ENCODE measurements around the gene CLPSL1. TPM values are rescaled to one million over a fixed set of nuclear protein-coding genes. Genes with fewer than 3 reads are reported as not detected.

Gene CLPSL1
- total and polyA plus RNA-seq, 2 of the 13 experiments (the other 11 are each of a cell fraction or from before 2014, with no cell fraction given), result not detected

- no peak; the same call in 1 of the 2 replicates for TF ChIP-seq ZNF430 (CRISPR knock-in tag; IDR thresholded peaks at IDR 0.05)
- peak; percentile 85 for TF ChIP-seq ZFX (CRISPR knock-in tag; IDR thresholded peaks at IDR 0.05; ENCODE audit: low read depth)
- peak; percentile 96; the same call in 1 of the 2 replicates for TF ChIP-seq ZNF670 (CRISPR knock-in tag; IDR thresholded peaks at IDR 0.05; ENCODE audit: borderline replicate concordance)
- peak; percentile 98 for TF ChIP-seq DMAP1 (CRISPR knock-in tag; IDR thresholded peaks at IDR 0.05)
- TF ChIP-seq SMARCC2 (IDR thresholded peaks at IDR 0.05), result no peak
- peak; percentile 75; the same call in 1 of the 2 replicates for TF ChIP-seq CHD4 (IDR thresholded peaks at IDR 0.05; ENCODE audit: borderline replicate concordance, low read length)
- TF ChIP-seq ZNF333 (CRISPR knock-in tag; IDR thresholded peaks at IDR 0.05; ENCODE audit: borderline replicate concordance), result peak; percentile 38; the same call in 1 of the 2 replicates
- TF ChIP-seq ZNF205 (CRISPR knock-in tag; IDR thresholded peaks at IDR 0.05), result peak; percentile 68
- TF ChIP-seq, protein P1, sequence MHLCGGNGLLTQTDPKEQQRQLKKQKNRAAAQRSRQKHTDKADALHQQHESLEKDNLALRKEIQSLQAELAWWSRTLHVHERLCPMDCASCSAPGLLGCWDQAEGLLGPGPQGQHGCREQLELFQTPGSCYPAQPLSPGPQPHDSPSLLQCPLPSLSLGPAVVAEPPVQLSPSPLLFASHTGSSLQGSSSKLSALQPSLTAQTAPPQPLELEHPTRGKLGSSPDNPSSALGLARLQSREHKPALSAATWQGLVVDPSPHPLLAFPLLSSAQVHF (CRISPR knock-in tag; IDR thresholded peaks at IDR 0.05), result peak; percentile 45
- no peak; the same call in 1 of the 2 replicates for TF ChIP-seq ZNF766 (CRISPR knock-in tag; IDR thresholded peaks at IDR 0.05; ENCODE audit: borderline replicate concordance)
- no peak for TF ChIP-seq ZNF362 (CRISPR knock-in tag; IDR thresholded peaks at IDR 0.05; ENCODE audit: borderline replicate concordance)
- peak; percentile 86 for TF ChIP-seq HIVEP1 (CRISPR knock-in tag; IDR thresholded peaks at IDR 0.05)
- no peak for TF ChIP-seq ZSCAN12 (CRISPR knock-in tag; IDR thresholded peaks at IDR 0.05)
- TF ChIP-seq, protein P2, sequence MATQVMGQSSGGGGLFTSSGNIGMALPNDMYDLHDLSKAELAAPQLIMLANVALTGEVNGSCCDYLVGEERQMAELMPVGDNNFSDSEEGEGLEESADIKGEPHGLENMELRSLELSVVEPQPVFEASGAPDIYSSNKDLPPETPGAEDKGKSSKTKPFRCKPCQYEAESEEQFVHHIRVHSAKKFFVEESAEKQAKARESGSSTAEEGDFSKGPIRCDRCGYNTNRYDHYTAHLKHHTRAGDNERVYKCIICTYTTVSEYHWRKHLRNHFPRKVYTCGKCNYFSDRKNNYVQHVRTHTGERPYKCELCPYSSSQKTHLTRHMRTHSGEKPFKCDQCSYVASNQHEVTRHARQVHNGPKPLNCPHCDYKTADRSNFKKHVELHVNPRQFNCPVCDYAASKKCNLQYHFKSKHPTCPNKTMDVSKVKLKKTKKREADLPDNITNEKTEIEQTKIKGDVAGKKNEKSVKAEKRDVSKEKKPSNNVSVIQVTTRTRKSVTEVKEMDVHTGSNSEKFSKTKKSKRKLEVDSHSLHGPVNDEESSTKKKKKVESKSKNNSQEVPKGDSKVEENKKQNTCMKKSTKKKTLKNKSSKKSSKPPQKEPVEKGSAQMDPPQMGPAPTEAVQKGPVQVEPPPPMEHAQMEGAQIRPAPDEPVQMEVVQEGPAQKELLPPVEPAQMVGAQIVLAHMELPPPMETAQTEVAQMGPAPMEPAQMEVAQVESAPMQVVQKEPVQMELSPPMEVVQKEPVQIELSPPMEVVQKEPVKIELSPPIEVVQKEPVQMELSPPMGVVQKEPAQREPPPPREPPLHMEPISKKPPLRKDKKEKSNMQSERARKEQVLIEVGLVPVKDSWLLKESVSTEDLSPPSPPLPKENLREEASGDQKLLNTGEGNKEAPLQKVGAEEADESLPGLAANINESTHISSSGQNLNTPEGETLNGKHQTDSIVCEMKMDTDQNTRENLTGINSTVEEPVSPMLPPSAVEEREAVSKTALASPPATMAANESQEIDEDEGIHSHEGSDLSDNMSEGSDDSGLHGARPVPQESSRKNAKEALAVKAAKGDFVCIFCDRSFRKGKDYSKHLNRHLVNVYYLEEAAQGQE (IDR thresholded peaks at IDR 0.05; ENCODE audit: borderline replicate concordance in 1 of 2, low read depth in 1 of 2, low read length in 2 of 2), result peak in 1 of 2 experiments; percentile 68; a peak in 2 of 4 replicates
- no peak; the same call in 1 of the 2 replicates for TF ChIP-seq PAX8 (CRISPR knock-in tag; IDR thresholded peaks at IDR 0.05; ENCODE audit: borderline replicate concordance)
- TF ChIP-seq ZNF18 (CRISPR knock-in tag; IDR thresholded peaks at IDR 0.05; ENCODE audit: insufficient replicate concordance), result peak; percentile 67
- TF ChIP-seq RFXAP (CRISPR knock-in tag; IDR thresholded peaks at IDR 0.05; ENCODE audit: borderline replicate concordance), result no peak; the same call in 1 of the 2 replicates
- no peak for TF ChIP-seq ZNF552 (CRISPR knock-in tag; IDR thresholded peaks at IDR 0.05; ENCODE audit: borderline replicate concordance)
- TF ChIP-seq, protein P3, sequence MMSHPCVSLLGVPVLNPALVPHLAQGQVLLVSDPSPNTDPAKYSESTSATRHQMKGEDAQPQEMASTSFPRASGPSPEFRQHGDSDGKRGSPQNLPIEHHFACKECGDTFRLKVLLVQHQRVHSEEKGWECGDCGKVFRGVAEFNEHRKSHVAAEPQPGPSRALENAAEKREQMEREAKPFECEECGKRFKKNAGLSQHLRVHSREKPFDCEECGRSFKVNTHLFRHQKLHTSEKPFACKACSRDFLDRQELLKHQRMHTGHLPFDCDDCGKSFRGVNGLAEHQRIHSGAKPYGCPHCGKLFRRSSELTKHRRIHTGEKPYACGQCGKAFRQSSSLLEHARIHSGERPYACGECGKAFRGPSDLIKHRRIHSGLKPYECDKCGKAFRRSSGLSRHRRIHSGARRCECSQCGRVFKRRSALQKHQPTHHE (CRISPR knock-in tag; IDR thresholded peaks at IDR 0.05; ENCODE audit: borderline replicate concordance), result peak; percentile 44
- no peak for TF ChIP-seq ZNF510 (CRISPR knock-in tag; IDR thresholded peaks at IDR 0.05; ENCODE audit: low read depth)
These were observed 48.9 kb upstream of the CLPSL1 start (continued) for GRCh38 chr6:35731736-35732532.
